Ammon's horn (tissue), 1 donor: ENCODE data around the gene FAAH.

ENCODE experiments used
- DNase-seq: peaks from one replicate; pipeline ENCODE4 v3.0.0-alpha.2; 2016; ENCODE audit warnings: low spot score

The FAAH gene

DNA sequence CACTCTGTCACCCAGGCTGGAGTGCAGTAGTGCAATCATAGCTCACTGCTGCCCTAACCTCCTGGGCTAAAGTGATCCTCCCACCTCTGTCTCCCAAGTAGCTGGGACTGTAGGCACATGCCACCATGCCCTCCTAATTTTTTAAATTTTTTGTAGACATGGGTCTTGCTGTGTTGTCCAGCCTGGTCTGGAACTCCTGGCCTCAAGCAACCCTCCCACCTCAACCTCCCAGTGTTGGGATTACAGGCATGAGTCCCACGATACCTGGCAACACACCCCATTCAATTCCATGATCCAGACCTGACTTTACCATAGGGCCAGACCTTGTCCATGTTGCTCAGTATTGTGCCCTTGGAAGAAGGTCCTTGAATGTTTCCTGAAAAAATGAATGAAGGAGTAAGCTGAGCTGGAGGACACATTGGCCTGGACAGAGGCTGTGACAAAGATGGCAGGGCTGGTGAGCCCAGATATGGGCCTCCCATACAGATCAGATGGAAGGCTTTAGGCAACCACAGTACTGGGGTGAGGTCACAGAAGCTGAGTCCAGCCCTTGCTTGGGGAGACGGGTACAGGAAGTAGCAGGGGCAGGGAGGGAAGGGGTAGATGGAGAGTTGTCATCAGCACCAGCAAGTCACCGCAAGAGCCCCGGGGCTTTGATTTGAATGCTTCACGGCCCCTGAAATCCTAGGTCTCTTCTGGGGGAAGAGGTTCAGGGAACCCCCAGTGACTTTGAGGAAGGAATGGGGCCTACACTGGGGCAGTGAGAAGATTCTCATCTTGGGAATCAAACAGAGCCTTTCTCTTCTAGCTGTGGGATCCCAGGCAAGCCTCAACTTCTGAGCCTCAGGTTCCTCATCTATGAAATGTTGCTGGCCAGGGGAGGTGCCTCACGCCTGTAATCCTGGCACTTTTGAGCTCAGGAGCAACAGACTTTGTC, 55.4 kb downstream of the FAAH start:
- no peak for DNase-seq

DNA sequence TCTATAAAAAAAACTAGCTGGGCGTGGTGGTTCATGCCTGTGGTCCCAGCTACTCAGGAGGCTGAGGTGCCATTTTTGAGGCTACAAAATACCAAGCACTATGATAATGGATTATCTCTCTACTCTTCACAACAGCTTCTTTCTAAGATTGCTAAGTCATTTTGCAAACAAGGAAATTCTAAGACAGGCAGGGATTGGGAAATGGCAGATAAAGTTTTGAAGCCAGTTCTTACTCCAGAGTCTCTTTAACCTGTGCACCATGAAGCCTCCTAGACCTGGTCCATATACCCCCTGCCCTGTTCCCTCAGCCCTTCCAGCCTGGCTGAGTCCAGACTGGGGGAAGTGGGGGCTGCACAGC, 56.0 kb downstream of the FAAH start:
- no peak for DNase-seq

GRCh38 chr1:46451948-46452930, 58.1 kb downstream of the FAAH start:
- no peak for DNase-seq

GRCh38 chr1:46452931-46453325, 58.8 kb downstream of the FAAH start:
- DNase-seq, result no peak

- DNase-seq, result no peak
Observed at GRCh38 chr1:46453449-46453848, 59.3 kb downstream of the FAAH start.

DNA sequence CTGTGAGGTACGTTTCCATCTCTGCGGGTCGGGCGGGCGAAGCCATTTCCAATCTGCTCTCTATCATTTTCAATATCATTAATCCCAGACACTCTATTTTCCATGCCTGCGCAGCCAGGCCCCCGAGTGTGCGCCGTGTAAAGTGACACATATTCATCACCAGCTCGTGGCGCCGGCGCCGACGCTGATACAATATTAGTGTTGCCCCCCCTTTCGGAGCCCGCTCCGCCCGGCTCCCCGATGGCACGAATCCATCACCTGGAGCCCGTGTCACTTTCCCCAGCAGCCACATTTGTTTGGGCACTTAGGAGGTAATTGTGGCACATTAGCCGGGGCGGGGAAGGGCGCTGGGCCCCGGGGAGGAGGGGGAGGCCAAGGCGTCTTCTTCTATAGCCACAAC, 61.8 kb downstream of the FAAH start:
- DNase-seq, result no peak

GRCh38 chr1:46456411-46456963, 62.4 kb downstream of the FAAH start:
- DNase-seq, result no peak

GRCh38 chr1:46457178-46457577, 63.1 kb downstream of the FAAH start:
- DNase-seq, result no peak

DNA sequence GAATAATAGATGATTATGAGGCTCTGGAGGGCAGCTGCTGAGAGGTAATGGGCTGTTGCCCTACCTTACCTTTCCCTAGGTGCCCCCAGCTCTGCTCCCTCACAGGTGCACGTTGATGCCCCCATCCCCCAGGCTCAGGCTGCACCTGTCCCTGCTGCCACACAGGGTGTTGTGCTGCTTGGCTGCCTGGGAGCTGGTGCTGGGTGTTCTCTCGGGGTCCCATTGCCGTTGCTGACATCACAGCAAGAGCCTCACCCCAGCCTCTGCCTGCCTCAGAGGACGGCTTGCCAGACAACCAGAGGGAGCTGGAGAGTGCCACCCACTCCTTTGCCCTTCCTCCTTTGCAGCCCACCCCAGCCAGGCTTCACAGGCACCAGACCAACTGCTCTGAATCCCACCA, 64.1 kb downstream of the FAAH start:
- no peak for DNase-seq

DNA sequence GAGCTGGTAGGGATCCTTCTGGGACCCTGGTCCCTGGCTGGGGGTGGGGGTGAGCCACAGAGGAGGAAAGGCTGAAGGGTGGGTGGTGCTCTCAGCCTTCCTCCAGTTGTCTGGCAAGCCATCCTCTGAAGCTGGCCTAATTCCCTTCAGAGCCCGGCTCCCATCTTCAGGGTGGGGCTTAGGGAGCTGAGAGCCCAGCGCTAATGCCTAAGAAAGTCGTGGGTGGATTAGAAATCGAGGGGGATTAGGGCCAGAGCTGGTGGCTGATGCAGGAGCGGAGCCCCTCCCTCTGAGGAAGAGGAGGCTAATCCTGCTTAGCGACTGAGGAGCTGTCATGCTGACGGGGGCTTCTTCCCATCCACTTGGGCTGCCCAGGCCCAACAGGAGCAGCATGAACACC, 64.7 kb downstream of the FAAH start:
- no peak for DNase-seq

- no peak for DNase-seq
Observed at GRCh38 chr1:46459315-46459714, 65.2 kb downstream of the FAAH start.

- no peak for DNase-seq
Observed at GRCh38 chr1:46461017-46461808, 67.1 kb downstream of the FAAH start.

- DNase-seq, result no peak
Observed at GRCh38 chr1:46461809-46462448, 67.8 kb downstream of the FAAH start.
